ENCODE measurements around the gene TMED5.
"Not testable (repeated sequence)": the region's sequence is repeated elsewhere in the genome, so short reads cannot be mapped to it uniquely, and the experiment has no call there.

Gene TMED5

GRCh38 chr1:93170141-93170678, 10.0 kb downstream of the TMED5 start:
- not testable (repeated sequence) for DNase-seq

GRCh38 chr1:93167006-93167405, 13.2 kb downstream of the TMED5 start:
- no peak for DNase-seq

GRCh38 chr1:93165895-93166294, 14.3 kb downstream of the TMED5 start:
- DNase-seq: not testable (repeated sequence)

- DNase-seq: no peak
Observed at GRCh38 chr1:93164816-93165215, 15.4 kb downstream of the TMED5 start.

- not testable (repeated sequence) for DNase-seq
Observed at GRCh38 chr1:93163314-93163713, 16.9 kb downstream of the TMED5 start.

- no peak for DNase-seq
Observed at GRCh38 chr1:93159337-93159736, 20.9 kb downstream of the TMED5 start.

- no peak for DNase-seq
Observed at GRCh38 chr1:93155335-93155734, 24.9 kb downstream of the TMED5 start.

- DNase-seq: no peak
Observed at GRCh38 chr1:93154898-93155297, 25.3 kb downstream of the TMED5 start.

- no peak for DNase-seq
Observed at GRCh38 chr1:93152835-93153234, 27.4 kb downstream of the TMED5 start.

- no peak for DNase-seq
Observed at GRCh38 chr1:93151474-93151873, 28.7 kb downstream of the TMED5 start.

GRCh38 chr1:93150729-93151128, 29.5 kb downstream of the TMED5 start:
- DNase-seq: no peak

GRCh38 chr1:93148001-93148400, 32.2 kb downstream of the TMED5 start:
- no peak for DNase-seq

GRCh38 chr1:93143769-93144168, 36.4 kb downstream of the TMED5 start:
- no peak for DNase-seq

GRCh38 chr1:93143136-93143535, 37.1 kb downstream of the TMED5 start:
- no peak for DNase-seq

- DNase-seq: no peak
Observed at GRCh38 chr1:93142161-93142560, 38.1 kb downstream of the TMED5 start.

- DNase-seq: no peak
Observed at GRCh38 chr1:93140106-93140505, 40.1 kb downstream of the TMED5 start.

GRCh38 chr1:93137604-93138292, 42.5 kb downstream of the TMED5 start:
- no peak for DNase-seq

- DNase-seq: no peak
Observed at GRCh38 chr1:93136445-93136844, 43.8 kb downstream of the TMED5 start.

- no peak for DNase-seq
Observed at GRCh38 chr1:93132638-93133037, 47.6 kb downstream of the TMED5 start.

GRCh38 chr1:93129507-93130099, 50.6 kb downstream of the TMED5 start:
- DNase-seq: no peak

GRCh38 chr1:93124556-93125355, 55.5 kb downstream of the TMED5 start:
- DNase-seq: no peak

- DNase-seq: no peak
Observed at GRCh38 chr1:93123201-93123783, 56.9 kb downstream of the TMED5 start.

- DNase-seq: no peak
Observed at GRCh38 chr1:93120614-93121013, 59.6 kb downstream of the TMED5 start.

Data from activated effector memory CD4-positive, alpha-beta T cell treated with Interleukin-2 at 50 U/mL for 16 hours (primary cell).